ENCODE results near the gene GMPPB.
"Not testable (repeated sequence)": the region's sequence is repeated elsewhere in the genome, so short reads cannot be mapped to it uniquely, and the experiment has no call there.

GRCh38 chr3:49685103-49685502, 38.6 kb downstream of the GMPPB start:
- not testable (repeated sequence) for TF ChIP-seq FOXP2 (optimal IDR thresholded peaks at IDR 0.05; ENCODE audit: control extremely low read depth, extremely low read length, insufficient read depth); POLR2AphosphoS5 (IDR thresholded peaks at IDR 0.05; ENCODE audit: borderline replicate concordance, low read depth, low read length); EZH2 (IDR thresholded peaks at IDR 0.05)

Data from SK-N-MC (cell line).